Naive B cell (primary cell): Measurements from ENCODE around the gene TIMM44. TPM values are rescaled to one million over a fixed set of nuclear protein-coding genes. Genes with fewer than 3 reads are reported as not detected.

Experiments used
- ATAC-seq, 2 donors: fragments of 150-1000 bp; cut with Tn5 transposase; 2 replicates each; pipeline ENCODE4 v1.10.0; 2021; ENCODE audit warnings: low read depth in 2 of 2, mild to moderate bottlenecking in 2 of 2, moderate library complexity in 2 of 2
- DNase-seq: peaks from one replicate; pipeline ENCODE4 v3.0.0; 2022
- H3K27ac Mint-ChIP-seq, 6 donors: one replicate each; pipeline ENCODE4 v1.8.0; 2020 to 2022; ENCODE audit warnings: mild to moderate bottlenecking in 6 of 6, mixed read lengths in 6 of 6, moderate library complexity in 5 of 6, inconsistent platforms in 2 of 6
- H3K27me3 Mint-ChIP-seq, 3 donors: one replicate each; pipeline ENCODE4 v1.8.0; 2021 to 2022; ENCODE audit warnings: mixed read lengths in 3 of 3, mild to moderate bottlenecking in 1 of 3
- H3K36me3 Mint-ChIP-seq, 2 donors: one replicate each; pipeline ENCODE4 v1.8.0; 2020 to 2022; ENCODE audit warnings: mixed read lengths in 2 of 2, inconsistent platforms in 1 of 2, mild to moderate bottlenecking in 1 of 2
- H3K4me1 Mint-ChIP-seq, 3 donors: one replicate each; pipeline ENCODE4 v1.8.0; 2020 to 2022; ENCODE audit warnings: mixed read lengths in 3 of 3, inconsistent platforms in 1 of 3, mild to moderate bottlenecking in 1 of 3, moderate library complexity in 1 of 3
- H3K4me3 Mint-ChIP-seq, 8 donors: one replicate each; pipeline ENCODE4 v1.8.0; 2020 to 2022; ENCODE audit warnings: mild to moderate bottlenecking in 8 of 8, mixed read lengths in 8 of 8, moderate library complexity in 8 of 8, inconsistent platforms in 2 of 8
- H3K9me3 Mint-ChIP-seq, 7 donors: one replicate each; pipeline ENCODE4 v1.8.0; 2020 to 2022; ENCODE audit warnings: mixed read lengths in 7 of 7, mild to moderate bottlenecking in 5 of 7, inconsistent platforms in 2 of 7, moderate library complexity in 1 of 7
- polyA plus RNA-seq, 6 donors: library from polyadenylated mRNA; unstranded; fragments of 300-500 nt; fragmentation: Illumina TruSeq; gene quantifications; one replicate each; pipeline ENCODE4 v1.2.3, GENCODE V29; 2021; ENCODE audit warnings: low read depth in 6 of 6

TIMM44 gene, protein sequence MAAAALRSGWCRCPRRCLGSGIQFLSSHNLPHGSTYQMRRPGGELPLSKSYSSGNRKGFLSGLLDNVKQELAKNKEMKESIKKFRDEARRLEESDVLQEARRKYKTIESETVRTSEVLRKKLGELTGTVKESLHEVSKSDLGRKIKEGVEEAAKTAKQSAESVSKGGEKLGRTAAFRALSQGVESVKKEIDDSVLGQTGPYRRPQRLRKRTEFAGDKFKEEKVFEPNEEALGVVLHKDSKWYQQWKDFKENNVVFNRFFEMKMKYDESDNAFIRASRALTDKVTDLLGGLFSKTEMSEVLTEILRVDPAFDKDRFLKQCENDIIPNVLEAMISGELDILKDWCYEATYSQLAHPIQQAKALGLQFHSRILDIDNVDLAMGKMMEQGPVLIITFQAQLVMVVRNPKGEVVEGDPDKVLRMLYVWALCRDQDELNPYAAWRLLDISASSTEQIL
- 10 to 100 TPM in 4 of 6 donors, 1 to 10 TPM in 2; 7.8 to 21.0 (median 14.1) TPM for polyA plus RNA-seq

DNA sequence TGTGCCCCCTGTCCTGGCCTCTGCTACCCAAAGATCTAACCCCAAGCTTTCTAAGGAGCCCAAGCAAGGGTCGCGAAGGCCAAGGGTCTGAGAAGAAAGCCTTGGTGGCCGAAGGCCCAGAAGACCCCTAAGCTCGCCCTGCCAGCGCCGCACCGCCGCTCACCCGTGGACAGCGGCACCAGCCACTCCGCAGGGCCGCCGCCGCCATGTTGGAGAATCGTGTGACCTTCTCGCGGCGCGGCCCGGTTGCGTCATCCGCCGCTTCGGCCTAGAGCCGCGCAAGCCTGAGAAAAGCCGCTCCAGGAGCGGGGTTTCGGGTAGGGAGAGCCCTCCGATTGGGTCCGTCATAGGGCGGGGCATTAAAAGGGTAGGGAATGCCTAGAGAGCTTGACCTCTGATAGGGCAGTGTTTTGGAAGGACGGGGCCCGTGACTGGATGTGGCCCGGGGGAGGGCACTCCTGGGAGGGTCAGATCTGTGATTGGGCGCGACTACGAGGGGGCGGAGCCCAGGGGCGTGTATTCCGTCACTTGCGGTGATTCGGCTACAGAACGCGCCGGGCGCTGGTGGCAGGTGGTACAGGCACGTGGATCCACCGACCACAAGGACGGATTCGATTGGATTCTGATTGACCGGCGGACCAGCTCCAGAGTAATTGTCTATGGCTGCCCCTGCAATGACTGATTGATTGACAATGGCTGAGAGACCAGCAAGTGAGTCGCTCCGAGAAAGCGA, at the start of gene TIMM44:
Gene TIMM44, minus strand, starts transcription at position 223 of the 733 bp plus-strand sequence. Its CDS starts 15 bp downstream, at position 208.
- Mint-ChIP-seq H3K4me1 (peaks cover 18 to 36% (median 26%) of the 10 kb centered on the region in 3 donors), H3K4me3 (peak within 1 kb of the TSS; percentile 80 to 95 (median 92)), H3K27me3 (no peaks in the 10 kb centered on the region), H3K9me3 (no peaks in the 10 kb centered on the region), H3K36me3 (peaks cover 5 to 9% of the 10 kb centered on the region in 2 donors), H3K27ac (peak within 1 kb of the TSS; percentile 97 to 100 (median 99))
- DNase-seq (peak; percentile 100), ATAC-seq (peak; percentile 89 to 90)

DNA sequence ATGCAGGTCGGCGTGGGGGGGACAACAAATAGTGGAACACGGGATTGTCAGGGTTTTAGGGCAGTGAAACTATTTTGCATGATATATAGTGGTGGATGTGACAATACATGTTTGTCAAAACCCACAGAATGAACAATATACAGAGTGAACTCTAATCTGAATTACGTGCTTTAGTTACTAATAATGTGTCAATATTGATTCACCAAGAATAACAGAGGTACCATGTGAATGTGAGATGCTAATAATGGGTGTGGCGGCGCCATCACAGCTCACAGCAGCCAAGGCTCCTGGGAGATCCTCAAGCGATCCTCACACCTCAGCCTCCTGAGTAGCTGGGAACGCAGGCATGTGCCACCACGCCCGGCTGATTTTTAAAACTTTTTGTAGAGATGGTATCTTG, 49.1 kb upstream of the TIMM44 start:
- ATAC-seq (no peak), DNase-seq (no peak)
- Mint-ChIP-seq H3K9me3 (no peaks in the 10 kb centered on the region), H3K4me1 (peaks cover 39 to 54% (median 44%) of the 10 kb centered on the region in 3 donors), H3K27ac (peak overlapping the region in 2 of 6 donors; percentile 45 to 69), H3K36me3 (peaks cover 9 to 21% of the 10 kb centered on the region in 2 donors), H3K27me3 (no peaks in the 10 kb centered on the region), H3K4me3 (peak overlapping the region in 1 of 8 donors; percentile 19)

DNA sequence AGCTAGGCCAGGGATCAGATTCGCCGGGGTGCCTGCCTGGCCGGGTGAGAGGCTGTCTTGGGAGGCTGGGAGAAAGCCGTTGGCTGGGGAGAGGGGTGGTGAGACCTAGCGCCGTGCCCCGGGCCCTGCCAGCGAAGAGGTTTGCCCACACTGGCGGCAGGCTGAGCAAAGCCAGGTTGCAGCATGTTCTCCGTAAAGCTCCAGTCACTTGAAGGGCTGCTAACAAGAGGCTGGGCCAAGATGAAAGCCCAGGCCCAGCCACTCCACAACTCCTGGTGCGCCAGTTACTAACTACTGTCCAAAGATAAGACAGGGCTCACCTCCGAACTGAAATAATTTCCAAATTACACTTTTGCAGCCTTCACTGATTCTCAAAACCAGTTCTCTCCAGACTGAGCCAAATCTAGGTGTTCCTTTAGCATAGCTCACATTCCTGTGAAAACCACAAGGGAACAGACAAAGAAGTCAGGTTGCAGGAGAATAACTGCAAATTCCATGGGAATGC, 45.7 kb upstream of the TIMM44 start:
- H3K9me3 Mint-ChIP-seq, result no peaks in the 10 kb centered on the region
- no peak overlapping the region for H3K4me3 Mint-ChIP-seq
- no peak overlapping the region for H3K27ac Mint-ChIP-seq
- no peak for ATAC-seq
- H3K36me3 Mint-ChIP-seq, result peaks cover 9 to 25% of the 10 kb centered on the region in 2 donors
- peaks cover 24 to 35% (median 26%) of the 10 kb centered on the region in 3 donors for H3K4me1 Mint-ChIP-seq
- H3K27me3 Mint-ChIP-seq, result no peaks in the 10 kb centered on the region
- DNase-seq, result no peak

DNA sequence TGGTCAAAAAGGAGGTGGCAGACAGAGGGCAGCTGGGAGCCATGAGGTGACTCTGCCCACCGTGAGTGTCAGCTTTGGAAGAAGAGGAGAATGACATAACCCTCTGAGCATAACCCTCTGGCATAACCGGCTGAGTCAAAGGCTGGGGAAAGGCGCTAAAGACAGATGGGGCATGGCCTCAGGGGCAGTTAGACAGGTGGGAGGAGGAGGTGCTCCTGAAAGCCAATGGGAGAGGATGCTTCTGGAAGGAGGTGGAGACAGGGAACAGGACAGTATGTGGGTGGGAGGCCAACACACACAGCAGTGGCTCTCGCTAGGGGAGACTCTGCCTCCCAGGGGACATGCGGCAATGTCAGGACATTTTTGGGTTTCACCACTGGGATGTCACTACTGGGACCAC, 44.8 kb upstream of the TIMM44 start:
- DNase-seq (no peak), ATAC-seq (no peak)
- no peaks in the 10 kb centered on the region for H3K27me3 Mint-ChIP-seq
- H3K36me3 Mint-ChIP-seq, result peaks cover 9 to 25% of the 10 kb centered on the region in 2 donors
- no peak overlapping the region for H3K27ac Mint-ChIP-seq
- H3K4me1 Mint-ChIP-seq, result peaks cover 21 to 30% (median 22%) of the 10 kb centered on the region in 3 donors
- H3K9me3 Mint-ChIP-seq, result no peaks in the 10 kb centered on the region
- H3K4me3 Mint-ChIP-seq, result no peak overlapping the region

DNA sequence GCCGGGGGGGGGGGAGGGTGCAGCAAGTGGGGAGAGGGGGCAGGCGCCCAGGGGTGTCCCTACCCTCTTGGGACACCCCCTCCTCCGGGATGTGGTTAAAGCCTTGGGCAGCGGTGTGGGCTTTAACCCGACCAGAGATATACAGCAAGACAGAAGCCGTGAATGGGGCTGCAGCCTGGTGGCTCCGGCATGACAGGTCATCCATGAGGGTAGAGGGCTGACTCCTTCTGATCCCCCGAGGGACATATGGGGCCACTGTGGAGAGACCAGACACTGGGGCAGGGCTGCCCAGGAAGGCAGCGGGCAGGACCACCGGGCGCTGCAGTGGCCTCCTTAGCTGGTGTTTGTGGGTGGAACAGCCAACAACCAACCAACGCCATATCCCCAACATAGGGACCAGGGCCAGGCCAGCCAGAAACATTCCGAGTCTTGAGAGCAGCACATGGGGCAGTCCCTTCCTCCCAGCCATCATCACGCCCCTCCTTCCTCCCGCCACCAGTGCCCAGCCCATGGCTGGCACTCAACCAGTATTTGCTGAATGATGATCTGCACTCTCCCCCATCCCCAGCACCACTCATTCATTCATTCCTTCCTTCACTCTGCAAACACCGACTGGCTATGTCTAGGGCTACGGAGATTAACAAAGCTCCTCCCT, 43.8 kb upstream of the TIMM44 start:
- Mint-ChIP-seq H3K27ac (peak overlapping the region in 1 of 6 donors; percentile 77), H3K36me3 (peaks cover 6 to 25% of the 10 kb centered on the region in 2 donors)

DNA sequence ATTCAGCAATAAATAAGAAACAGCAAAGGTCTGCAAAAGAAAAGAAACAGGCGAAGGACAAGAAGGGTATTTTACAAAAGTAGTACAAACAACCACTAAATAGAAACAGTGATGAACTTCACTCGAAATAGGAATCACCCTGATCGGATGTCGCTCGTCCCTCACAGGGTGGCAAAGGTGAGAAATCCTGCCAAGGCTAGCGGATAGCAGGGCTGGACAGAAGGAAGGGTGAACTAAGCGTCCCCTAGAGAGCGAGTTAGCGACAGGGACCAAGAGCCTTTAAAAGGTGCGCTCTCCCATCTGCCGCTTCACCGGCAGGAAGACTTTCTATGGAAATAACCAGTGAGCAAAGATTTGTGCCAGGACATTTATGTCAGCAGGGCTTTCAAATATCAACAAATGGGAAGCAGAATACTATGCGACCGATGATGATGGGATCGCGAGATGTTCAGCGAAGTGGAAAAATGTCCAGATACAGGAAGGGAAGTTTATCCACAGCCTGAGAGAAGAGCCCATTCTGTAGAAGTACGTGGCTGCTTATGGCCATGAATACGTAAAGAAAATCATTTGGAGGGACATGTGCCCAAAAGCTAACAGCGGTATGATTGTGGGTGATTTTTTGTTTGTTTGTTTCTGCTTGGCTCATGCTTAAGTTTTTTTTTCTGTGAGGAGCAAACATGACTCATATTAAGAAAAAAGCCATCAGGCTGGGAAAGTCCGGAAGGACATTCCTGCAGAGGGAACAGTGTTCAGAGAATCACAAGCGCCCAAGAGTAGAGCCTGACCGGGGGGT, 43.1 kb upstream of the TIMM44 start:
- no peak overlapping the region for H3K4me3 Mint-ChIP-seq
- ATAC-seq (no peak), DNase-seq (no peak)
- peak overlapping the region in 1 of 6 donors; percentile 8 for H3K27ac Mint-ChIP-seq
- peaks cover 3 to 24% of the 10 kb centered on the region in 2 donors for H3K36me3 Mint-ChIP-seq
- H3K4me1 Mint-ChIP-seq, result peaks cover 21 to 24% (median 22%) of the 10 kb centered on the region in 3 donors
- H3K9me3 Mint-ChIP-seq, result no peaks in the 10 kb centered on the region
- H3K27me3 Mint-ChIP-seq, result no peaks in the 10 kb centered on the region

More for the DNA sequence above, 43.8 kb upstream of the TIMM44 start:
- no peaks in the 10 kb centered on the region for H3K27me3 Mint-ChIP-seq
- H3K9me3 Mint-ChIP-seq, result no peaks in the 10 kb centered on the region
- H3K4me3 Mint-ChIP-seq, result no peak overlapping the region
- ATAC-seq (no peak), DNase-seq (no peak)
- H3K4me1 Mint-ChIP-seq, result peaks cover 21 to 26% (median 22%) of the 10 kb centered on the region in 3 donors

DNA sequence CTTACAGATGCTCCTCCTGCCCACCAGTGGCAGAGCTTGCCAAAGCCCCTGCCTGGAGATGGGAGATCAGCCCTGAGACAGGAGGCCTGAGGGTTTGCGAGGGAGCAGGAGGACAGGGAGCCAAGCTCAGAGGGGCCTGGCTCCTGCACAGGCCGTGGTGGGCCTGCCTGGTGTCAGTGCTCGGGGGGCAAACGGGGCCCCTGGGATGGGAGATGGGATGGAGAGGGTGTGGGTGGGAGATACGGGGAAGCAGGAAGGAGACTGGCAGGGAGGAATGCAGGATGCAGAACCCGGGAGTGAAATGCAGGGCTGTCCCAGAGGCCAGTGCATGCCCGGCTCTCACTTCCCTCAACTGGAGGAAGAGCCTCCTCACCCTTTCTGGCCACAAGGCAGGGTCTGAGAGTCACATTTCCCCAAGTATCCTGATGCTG, 42.0 kb upstream of the TIMM44 start:
- H3K4me3 Mint-ChIP-seq, result no peak overlapping the region
- H3K27me3 Mint-ChIP-seq, result no peaks in the 10 kb centered on the region
- peaks cover 0 to 19% of the 10 kb centered on the region in 2 donors for H3K36me3 Mint-ChIP-seq
- no peaks in the 10 kb centered on the region for H3K9me3 Mint-ChIP-seq
- DNase-seq (no peak), ATAC-seq (no peak)
- peaks cover 21 to 24% (median 22%) of the 10 kb centered on the region in 3 donors for H3K4me1 Mint-ChIP-seq
- no peak overlapping the region for H3K27ac Mint-ChIP-seq

DNA sequence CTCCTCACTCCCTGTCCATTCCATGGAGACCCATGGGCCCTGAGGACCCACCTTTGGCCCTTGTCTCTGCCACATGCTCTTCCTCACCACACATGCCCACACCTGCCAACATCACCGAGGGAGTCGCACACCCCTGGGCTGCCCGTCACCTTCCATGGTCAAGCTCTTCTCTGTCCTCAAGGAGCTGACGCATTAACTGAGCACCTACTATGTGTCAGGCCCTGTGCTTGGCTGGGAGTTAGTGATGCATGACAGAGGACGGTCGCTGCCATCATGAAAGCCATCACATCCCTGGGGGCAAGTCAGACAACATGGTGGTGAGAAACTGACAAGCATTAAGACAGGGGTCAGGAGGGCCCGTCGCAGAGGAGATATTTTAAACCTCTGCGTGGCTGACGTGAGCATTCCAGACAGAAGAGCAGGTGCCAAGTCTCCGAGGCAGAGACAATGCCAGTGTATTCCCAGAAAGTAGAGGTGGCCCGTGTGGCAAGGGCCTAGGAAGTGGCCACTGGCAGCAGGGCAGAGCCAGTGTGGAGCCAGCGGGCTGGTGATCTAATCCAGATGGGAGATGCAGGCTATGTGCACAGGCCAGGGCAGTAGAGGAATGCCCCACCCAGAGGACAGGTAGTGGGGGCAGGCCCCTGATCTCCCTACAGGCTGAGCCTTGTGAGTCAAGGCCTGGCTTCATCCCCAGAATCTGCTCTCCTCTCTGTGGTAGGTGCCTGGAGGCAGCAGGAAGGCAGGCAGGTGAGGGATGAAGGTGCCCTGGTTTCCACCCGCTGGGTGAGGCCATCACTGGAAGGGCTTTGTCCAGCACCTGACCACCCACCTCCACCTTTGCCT, 40.8 kb upstream of the TIMM44 start:
- Mint-ChIP-seq H3K4me3 (no peak overlapping the region), H3K27me3 (no peaks in the 10 kb centered on the region), H3K4me1 (peaks cover 21 to 24% (median 22%) of the 10 kb centered on the region in 3 donors), H3K27ac (peak overlapping the region in 3 of 6 donors; percentile 41 to 84 (median 70)), H3K36me3 (peaks cover 0 to 19% of the 10 kb centered on the region in 2 donors), H3K9me3 (no peaks in the 10 kb centered on the region)
- DNase-seq (no peak), ATAC-seq (no peak)

DNA sequence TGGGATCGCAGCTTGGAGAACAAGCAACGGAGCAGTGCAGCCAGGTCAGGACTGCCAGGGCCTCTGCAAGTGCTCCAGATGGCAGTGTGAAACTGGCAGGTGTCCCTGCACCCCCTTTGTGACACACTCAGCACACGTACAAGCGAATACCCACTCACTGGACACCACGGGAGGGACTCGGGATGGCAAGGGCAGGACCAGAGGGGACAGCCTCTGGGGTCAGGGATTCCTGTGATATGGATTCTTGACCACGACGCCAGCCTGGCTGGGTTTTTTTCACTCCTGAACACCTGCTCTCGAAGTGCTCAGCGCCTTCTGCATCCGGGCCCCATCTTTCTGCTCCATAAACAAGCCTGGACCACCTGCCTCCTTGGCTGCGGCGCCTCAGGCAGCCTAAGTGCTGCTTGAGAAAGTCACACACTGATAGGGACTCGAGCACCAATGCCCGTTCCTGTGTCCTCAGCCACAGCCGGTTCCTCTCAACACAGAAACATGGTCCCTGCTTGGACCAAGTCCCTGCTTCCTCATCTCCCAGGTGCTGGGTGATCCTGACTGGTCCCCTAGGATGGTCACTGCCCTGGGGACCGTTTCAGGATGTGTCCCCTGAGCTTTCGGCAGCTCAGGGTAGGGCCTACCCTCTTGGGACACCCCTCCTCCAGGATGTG, 40.0 kb upstream of the TIMM44 start:
- Mint-ChIP-seq H3K9me3 (no peaks in the 10 kb centered on the region), H3K27ac (peak overlapping the region in 1 of 6 donors; percentile 41), H3K4me3 (no peak overlapping the region), H3K36me3 (peaks cover 0 to 13% of the 10 kb centered on the region in 2 donors), H3K27me3 (no peaks in the 10 kb centered on the region), H3K4me1 (peaks cover 17 to 20% (median 20%) of the 10 kb centered on the region in 3 donors)
- no peak for ATAC-seq
- DNase-seq, result no peak

DNA sequence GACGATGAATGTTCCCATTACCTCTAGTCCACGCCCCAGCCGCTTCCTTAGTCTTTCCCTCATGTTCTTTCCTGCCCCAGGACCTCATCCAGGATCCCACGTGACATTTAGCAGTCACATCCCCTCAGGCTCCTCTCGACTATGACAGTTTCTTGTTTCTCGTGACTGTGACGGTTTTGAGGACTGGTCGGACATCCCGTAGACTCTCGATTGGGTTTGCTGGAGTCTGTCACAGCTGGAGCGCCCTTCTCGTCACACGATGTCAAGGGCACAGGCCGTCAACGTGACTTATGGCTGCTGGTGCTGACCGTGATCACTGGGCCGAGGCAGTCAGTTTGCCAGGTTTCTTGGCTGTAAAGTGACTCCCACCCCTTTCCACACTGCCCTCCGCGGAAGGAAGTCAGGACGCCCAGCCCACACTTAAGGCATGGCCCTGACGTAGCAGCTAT, 39.2 kb upstream of the TIMM44 start:
- H3K4me3 Mint-ChIP-seq, result no peak overlapping the region
- ATAC-seq, result no peak
- peaks cover 0 to 5% of the 10 kb centered on the region in 2 donors for H3K36me3 Mint-ChIP-seq
- H3K9me3 Mint-ChIP-seq, result no peaks in the 10 kb centered on the region
- no peaks in the 10 kb centered on the region for H3K27me3 Mint-ChIP-seq
- no peak for DNase-seq
- peaks cover 12 to 13% (median 13%) of the 10 kb centered on the region in 3 donors for H3K4me1 Mint-ChIP-seq
- H3K27ac Mint-ChIP-seq, result peak overlapping the region in 1 of 6 donors; percentile 30

DNA sequence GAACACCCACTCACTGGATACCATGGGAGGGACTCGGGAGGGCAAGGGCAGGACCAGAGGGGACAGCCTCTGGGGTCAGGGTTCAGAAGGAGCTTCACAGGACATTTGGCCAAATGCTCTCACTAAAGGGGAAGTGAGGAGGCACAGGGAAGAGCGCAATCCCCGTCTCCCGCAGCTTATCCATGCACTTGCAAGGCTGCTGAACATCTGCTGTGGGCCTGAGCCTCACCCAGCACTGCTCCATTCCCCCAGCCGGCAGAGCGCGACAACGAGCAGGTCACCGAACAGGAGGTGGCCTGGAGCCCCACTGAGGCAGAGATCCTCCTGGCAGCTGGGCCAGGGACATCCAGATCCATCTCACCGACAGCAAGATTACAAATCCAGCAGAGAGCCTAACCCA, 38.6 kb upstream of the TIMM44 start:
- H3K9me3 Mint-ChIP-seq, result no peaks in the 10 kb centered on the region
- H3K36me3 Mint-ChIP-seq, result no peaks in the 10 kb centered on the region
- no peak for ATAC-seq
- H3K27ac Mint-ChIP-seq, result peak overlapping the region in 1 of 6 donors; percentile 60
- H3K27me3 Mint-ChIP-seq, result no peaks in the 10 kb centered on the region
- DNase-seq, result no peak
- peak overlapping the region in 1 of 8 donors; percentile 42 for H3K4me3 Mint-ChIP-seq
- peaks cover 9 to 10% (median 9%) of the 10 kb centered on the region in 3 donors for H3K4me1 Mint-ChIP-seq
